ENCODE measurements around the gene CPO.

- no peak for TF ChIP-seq POLR2A (IDR thresholded peaks at IDR 0.05)
- TF ChIP-seq CTCF (IDR thresholded peaks at IDR 0.05): no peak
- no peak for TF ChIP-seq POLR2AphosphoS5 (IDR thresholded peaks at IDR 0.05)
Measured at GRCh38 chr2:206986943-206987342, 47.6 kb downstream of the CPO start.

All from prostate gland (tissue), 2 donors.